Esophagus muscularis mucosa (tissue), 4 donors: ENCODE data around the gene ACTRT3. TPM values are rescaled to one million over a fixed set of nuclear protein-coding genes. Genes with fewer than 3 reads are reported as not detected.
A peak's percentile ranks its signal among the peaks of the same experiment; 100 is the strongest.

Experiments used
- DNase-seq: peaks from one replicate; pipeline ENCODE4 v3.0.0-alpha.2; 2017; ENCODE audit errors: extremely low spot score
- H3K27ac ChIP-seq, 4 donors: fragments of 200-600 bp; sonication (generic); replicated peaks in 1 of 4; 1 replicate in 3 of 4; 2 replicates in 1 of 4; pipeline ENCODE4 v1.5.1; 2016 to 2019; ENCODE audit warnings: mild to moderate bottlenecking in 1 of 4
- H3K27me3 ChIP-seq, 4 donors: fragments of 200-600 bp; sonication (generic); one replicate each; pipeline versions ENCODE4 v1.5.1 to v1.6.0; 2016 to 2019
- H3K36me3 ChIP-seq, 4 donors: fragments of 200-600 bp; sonication (generic); one replicate each; pipeline ENCODE4 v1.5.1; 2016 to 2019
- H3K4me1 ChIP-seq, 4 donors: fragments of 200-600 bp; sonication (generic); one replicate each; pipeline ENCODE4 v1.5.1; 2016 to 2019
- H3K4me3 ChIP-seq, 4 donors: fragments of 200-600 bp; sonication (generic); 1 replicate in 2 of 4; 2 replicates in 2 of 4; pipeline ENCODE4 v1.5.1; 2016 to 2019; ENCODE audit warnings: mild to moderate bottlenecking in 4 of 4, moderate library complexity in 1 of 4
- H3K9me3 ChIP-seq, 4 donors: fragments of 200-600 bp; sonication (generic); 1 replicate in 3 of 4; 2 replicates in 1 of 4; pipeline ENCODE4 v1.5.1; 2016 to 2019
- CTCF ChIP-seq, 3 experiments: fragments of 200-600 bp in 2 of 3; fragments of 450-650 bp in 1 of 3; sonication (generic) in 2 of 3; IDR thresholded peaks; one replicate each; pipeline ENCODE4 v1.5.1; 2017 to 2019; ENCODE audit warnings: antibody characterized with exemption in 3 of 3, mild to moderate bottlenecking in 2 of 3, moderate library complexity in 1 of 3
- EP300 ChIP-seq: sonication (generic); formaldehyde crosslinking; IDR thresholded peaks from one replicate; pipeline ENCODE4 v1.6.1; 2017; ENCODE audit warnings: antibody characterized with exemption
- POLR2A ChIP-seq: fragments of 450-650 bp; IDR thresholded peaks from one replicate; pipeline ENCODE4 v1.6.1; 2017; ENCODE audit warnings: antibody characterized with exemption, moderate library complexity, mild to moderate bottlenecking, low read depth
- POLR2AphosphoS5 ChIP-seq, 2 donors: sonication (generic); formaldehyde crosslinking; IDR thresholded peaks; one replicate each; pipeline ENCODE4 v1.6.1; 2017; ENCODE audit warnings: antibody characterized with exemption in 2 of 2
- WGBS: methylation state at CpG from one replicate; pipeline ENCODE4 v1.1.5; 2018; 5-methylcytosine and 5-hydroxymethylcytosine counted together
- intact Hi-C: fragments of 100-400 bp; cut with DNase I; formaldehyde crosslinking; loops from one replicate; pipeline ENCODE4 v1.15.1; 2023
- total RNA-seq, 4 donors: library from RNA; depleted of rRNA; stranded (reverse); fragments of >200 nt; gene quantifications; one replicate each; pipeline versions ENCODE4 v1.1.0 to v1.2.1, GENCODE V29; 2016

Gene ACTRT3
- total RNA-seq, 4 donors from 2014 or later = 2.7 to 4.5 (median 4.3) TPM

- H3K4me1 ChIP-seq = peaks cover 15 to 38% (median 35%) of the 10 kb centered on the region in 4 donors
- no peaks in the 10 kb centered on the region for H3K27me3 ChIP-seq
- H3K27ac ChIP-seq = peak overlapping the region in 2 of 4 donors; percentile 75 to 84
- TF ChIP-seq CTCF (IDR thresholded peaks at IDR 0.05) = no peak
- no peak for TF ChIP-seq EP300
- no peak for TF ChIP-seq POLR2A
- no peak for TF ChIP-seq POLR2AphosphoS5 (IDR thresholded peaks at IDR 0.05)
- no peaks in the 10 kb centered on the region for H3K36me3 ChIP-seq
- intact Hi-C loops = no loop called here
- no peaks in the 10 kb centered on the region for H3K9me3 ChIP-seq
- DNase-seq = no peak
- peak overlapping the region; percentile 70 to 83 (median 76) for H3K4me3 ChIP-seq
- WGBS = 66% methylated on average over 8 of the region's 8 CpGs
Observed at GRCh38 chr3:169813278-169813677, 43.9 kb upstream of the ACTRT3 start.

DNA sequence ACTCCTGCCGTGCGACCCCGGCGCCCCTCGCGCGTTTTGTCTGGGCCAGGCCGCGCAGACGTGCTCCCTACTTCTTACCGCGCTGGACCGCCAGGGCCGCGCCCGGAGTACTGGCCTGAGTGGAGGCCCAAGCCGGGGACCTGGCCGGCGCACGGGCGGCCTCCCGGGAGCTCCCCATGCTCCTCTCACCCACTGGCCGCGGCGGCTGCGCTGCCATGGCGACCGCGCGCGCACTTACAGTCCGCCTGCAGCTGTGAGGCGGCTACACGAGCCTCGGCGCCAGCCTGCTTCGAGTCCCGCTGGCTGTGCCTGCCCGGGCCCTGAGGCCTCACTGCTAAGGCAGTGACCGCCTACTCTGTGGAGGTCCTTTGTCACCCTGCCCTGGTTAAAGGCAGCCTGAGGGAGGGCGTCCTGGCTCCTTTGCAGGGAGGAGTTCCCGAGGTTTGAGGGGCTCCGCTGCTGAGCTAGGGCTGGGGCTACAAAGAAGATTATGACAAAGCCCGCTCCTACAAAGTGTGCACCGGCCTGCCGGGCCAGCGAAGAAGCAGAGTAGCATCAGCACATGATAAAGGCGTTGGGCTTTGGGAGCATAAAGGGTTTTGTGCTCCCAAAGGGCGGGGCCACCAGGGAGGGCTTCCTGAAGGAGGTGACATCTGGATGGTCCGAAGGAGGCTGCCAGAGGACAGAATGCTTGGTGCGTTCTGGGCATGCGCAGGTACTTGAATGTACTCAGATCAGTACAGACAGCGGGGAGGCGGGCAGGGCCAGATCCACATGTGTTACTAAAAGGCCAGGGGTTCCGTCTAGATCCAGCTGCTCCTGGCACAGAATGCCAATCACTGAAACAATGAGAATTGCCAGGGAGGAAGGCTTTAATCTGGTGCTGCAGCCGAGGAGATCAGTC is 43.2 kb upstream of the ACTRT3 start, which contains the start of the genes LRRC34 and LRRIQ4:
Gene LRRC34 (minus strand): TSS at position 573 of the 904 bp plus-strand sequence. CDS start 356 bp downstream, at position 217.
Gene LRRIQ4 (plus strand): TSS at position 539 of the 904 bp plus-strand sequence. CDS start 9,052 bp downstream, outside the sequence.
- 13% methylated on average over 34 of the region's 56 CpGs for WGBS
- H3K9me3 ChIP-seq = no peaks in the 10 kb centered on the region
- H3K4me3 ChIP-seq = peak within 1 kb of the TSS; percentile 70 to 83 (median 76)
- intact Hi-C loops = no loop called here
- H3K4me1 ChIP-seq = peaks cover 15 to 38% (median 35%) of the 10 kb centered on the region in 4 donors
- TF ChIP-seq EP300 (no peak), POLR2A (no peak), POLR2AphosphoS5 (IDR thresholded peaks at IDR 0.05) (no peak), CTCF (IDR thresholded peaks at IDR 0.05) (peak in 1 of 3 experiments; percentile 14)
- peak within 1 kb of the TSS; percentile 75 to 84 (median 81) for H3K27ac ChIP-seq
- H3K27me3 ChIP-seq = no peaks in the 10 kb centered on the region
- DNase-seq = no peak
- no peaks in the 10 kb centered on the region for H3K36me3 ChIP-seq

GRCh38 chr3:169811631-169812331 is 42.4 kb upstream of the ACTRT3 start:
- no peak for DNase-seq
- TF ChIP-seq CTCF (IDR thresholded peaks at IDR 0.05) = no peak
- TF ChIP-seq POLR2A = no peak
- no peak for TF ChIP-seq POLR2AphosphoS5 (IDR thresholded peaks at IDR 0.05)
- TF ChIP-seq EP300 = no peak

DNA sequence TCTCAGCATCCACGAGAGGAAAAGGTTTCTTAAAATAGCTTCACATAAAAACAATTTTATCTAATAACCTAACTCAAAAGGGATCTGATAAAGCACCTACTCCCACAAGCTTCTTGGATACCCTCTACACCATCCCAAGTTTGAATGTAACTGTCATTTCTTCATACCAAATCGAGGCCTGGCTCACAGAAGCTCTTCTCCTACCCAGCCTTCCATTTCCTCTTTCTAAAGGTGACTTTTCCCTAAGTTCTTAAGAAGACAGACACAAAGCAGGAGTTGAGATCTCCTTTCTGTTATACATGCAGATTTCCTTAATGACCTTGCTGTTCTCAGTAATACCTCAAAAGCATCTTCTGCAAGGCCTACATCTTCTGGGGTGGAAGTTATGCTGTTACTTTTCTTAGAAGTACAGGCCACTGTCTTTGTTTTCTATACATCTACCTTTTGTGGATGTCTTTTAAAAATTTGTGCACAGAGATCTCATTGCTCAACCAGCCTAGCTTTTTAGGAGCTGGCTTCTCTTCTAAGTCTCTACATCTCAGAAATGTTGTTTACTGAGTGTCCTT is 40.0 kb upstream of the ACTRT3 start:
- TF ChIP-seq EP300 = no peak
- no peak for TF ChIP-seq POLR2A
- TF ChIP-seq POLR2AphosphoS5 (IDR thresholded peaks at IDR 0.05) = no peak
- TF ChIP-seq CTCF (IDR thresholded peaks at IDR 0.05) = no peak
- Histone ChIP-seq H3K27me3 (no peaks in the 10 kb centered on the region), H3K4me3 (no peak overlapping the region), H3K27ac (no peak overlapping the region), H3K36me3 (peaks cover 0 to 5% (median 0%) of the 10 kb centered on the region in 4 donors), H3K4me1 (peaks cover 15 to 38% (median 35%) of the 10 kb centered on the region in 4 donors), H3K9me3 (no peaks in the 10 kb centered on the region)
- intact Hi-C loops = no loop called here
- no peak for DNase-seq
- 43% methylated on average over 2 of the region's 2 CpGs for WGBS

More at GRCh38 chr3:169811631-169812331, 42.4 kb upstream of the ACTRT3 start:
- no peaks in the 10 kb centered on the region for H3K9me3 ChIP-seq
- H3K4me1 ChIP-seq = peaks cover 15 to 38% (median 35%) of the 10 kb centered on the region in 4 donors
- WGBS = 7% methylated on average over 21 of the region's 29 CpGs
- H3K27me3 ChIP-seq = no peaks in the 10 kb centered on the region
- peak overlapping the region; percentile 75 to 84 (median 81) for H3K27ac ChIP-seq
- no peaks in the 10 kb centered on the region for H3K36me3 ChIP-seq
- peak overlapping the region; percentile 70 to 83 (median 76) for H3K4me3 ChIP-seq
- intact Hi-C loops = no loop called here
